A673 (cell line): ENCODE measurements around the gene DPCD.

Experiments
- CTCF ChIP-seq: fragments of 300-800, 200-600 bp; sonication (generic); conservative IDR thresholded peaks from 2 replicates; pipeline ENCODE4 v1.5.1; 2017; ENCODE audit warnings: low read depth, mild to moderate bottlenecking, antibody characterized with exemption, low read length, moderate library complexity, mixed read lengths
- EZH2 ChIP-seq: fragments of 200-600 bp; sonication (generic); IDR thresholded peaks from 2 replicates; pipeline ENCODE4 v1.6.1; 2017; ENCODE audit warnings: borderline replicate concordance, low read depth, mild to moderate bottlenecking, mixed read lengths, antibody characterized with exemption, low read length; ENCODE audit not compliant: poor library complexity, severe bottlenecking

- no peak for TF ChIP-seq CTCF
- TF ChIP-seq EZH2, result no peak
Observed at GRCh38 chr10:101565936-101566332, 22.2 kb upstream of the DPCD start.
